ENCODE data around the gene CNN2.

- TF ChIP-seq CTCF (IDR thresholded peaks at IDR 0.05) (no peak), POLR2AphosphoS5 (IDR thresholded peaks at IDR 0.05; ENCODE audit: insufficient read depth in 1 of 2, low read depth in 1 of 2) (peak in 1 of 2 donors; percentile 60)
These were observed 42.8 kb downstream of the CNN2 start for GRCh38 chr19:1069009-1069779.

All from vagina (tissue), 2 donors.